Left forelimb (tissue), 1 donor: ENCODE measurements around the gene POLR3K.
A peak's percentile ranks its signal among the peaks of the same experiment; 100 is the strongest.
"Not testable (repeated sequence)": the region's sequence is repeated elsewhere in the genome, so short reads cannot be mapped to it uniquely, and the experiment has no call there.

Experiments
- DNase-seq: peaks from one replicate; pipeline ENCODE4 v3.0.0-alpha.2; 2018; ENCODE audit warnings: low spot score

The POLR3K gene

GRCh38 chr16:63998-64913 is 10.8 kb upstream of the POLR3K start:
- peak; percentile 55 for DNase-seq

GRCh38 chr16:63466-63865 is 10.1 kb upstream of the POLR3K start:
- DNase-seq: no peak

GRCh38 chr16:62968-63391 is 9.6 kb upstream of the POLR3K start:
- peak; percentile 60 for DNase-seq

- peak; percentile 60 for DNase-seq
Observed at GRCh38 chr16:62283-62967, 9.0 kb upstream of the POLR3K start.

GRCh38 chr16:61879-62281 is 8.5 kb upstream of the POLR3K start:
- peak; percentile 57 for DNase-seq

- peak; percentile 59 for DNase-seq
Observed at GRCh38 chr16:60929-61878, 7.8 kb upstream of the POLR3K start.

GRCh38 chr16:60166-60565 is 6.8 kb upstream of the POLR3K start:
- DNase-seq: no peak

- no peak for DNase-seq
Observed at GRCh38 chr16:59440-60059, 6.1 kb upstream of the POLR3K start.

- no peak for DNase-seq
Observed at GRCh38 chr16:58491-59439, 5.4 kb upstream of the POLR3K start.

- DNase-seq: no peak
Observed at GRCh38 chr16:57711-58110, 4.3 kb upstream of the POLR3K start.

GRCh38 chr16:56231-56927 is 3.0 kb upstream of the POLR3K start:
- no peak for DNase-seq

GRCh38 chr16:55571-56136 is 2.2 kb upstream of the POLR3K start:
- DNase-seq: no peak

GRCh38 chr16:54237-54581 is 801 bp upstream of the POLR3K start:
- DNase-seq: no peak

- no peak for DNase-seq
Observed at GRCh38 chr16:50769-51591, 2.4 kb downstream of the POLR3K start.

- no peak for DNase-seq
Observed at GRCh38 chr16:47234-47633, 6.2 kb downstream of the POLR3K start.

- DNase-seq: not testable (repeated sequence)
Observed at GRCh38 chr16:46510-46909, 6.9 kb downstream of the POLR3K start.

GRCh38 chr16:45454-45853 is 8.0 kb downstream of the POLR3K start:
- DNase-seq: no peak

- no peak for DNase-seq
Observed at GRCh38 chr16:44655-45054, 8.8 kb downstream of the POLR3K start.

- DNase-seq: no peak
Observed at GRCh38 chr16:43294-43693, 10.1 kb downstream of the POLR3K start.
